Measurements from ENCODE around the gene PACRG. TPM values are rescaled to one million over a fixed set of nuclear protein-coding genes. Genes with fewer than 3 reads are reported as not detected.

The PACRG gene
- total and polyA plus RNA-seq, 2 of the 8 experiments (the other 6 are each of a cell fraction or from before 2014, with no cell fraction given): 0.44 to 0.54 TPM

- TF ChIP-seq CHD7 (IDR thresholded peaks at IDR 0.05; ENCODE audit: insufficient replicate concordance, low read length): no peak
- TF ChIP-seq JUN (IDR thresholded peaks at IDR 0.05; ENCODE audit: low read depth, low read length): no peak
- no peak for TF ChIP-seq CBX8 (IDR thresholded peaks at IDR 0.05; ENCODE audit: borderline replicate concordance, low read depth, low read length)
- no peak for TF ChIP-seq RNF2 (IDR thresholded peaks at IDR 0.05; ENCODE audit: borderline replicate concordance, low read depth, low read length, missing control alignments, poor library complexity, severe bottlenecking)
- TF ChIP-seq SIN3A (conservative IDR thresholded peaks at IDR 0.05 in 1 of 2, IDR thresholded peaks at IDR 0.05 in 1 of 2; ENCODE audit: low read depth in 1 of 2, low read length in 2 of 2): no peak
- no peak for TF ChIP-seq ZNF274 (IDR thresholded peaks at IDR 0.05; ENCODE audit: borderline replicate concordance, extremely low read depth, low read length)
- no peak for TF ChIP-seq HDAC2 (IDR thresholded peaks at IDR 0.05; ENCODE audit: borderline replicate concordance in 1 of 2, low read depth in 2 of 2, low read length in 2 of 2)
- no peak for TF ChIP-seq POLR2AphosphoS5 (IDR thresholded peaks at IDR 0.05; ENCODE audit: low read depth, low read length)
- TF ChIP-seq EGR1 (IDR thresholded peaks at IDR 0.05; ENCODE audit: borderline replicate concordance, low read depth, low read length): no peak
Measured at GRCh38 chr6:163355426-163355991, 627.7 kb downstream of the PACRG start (continued).
